Inferior parietal cortex (tissue), 1 donor: ENCODE measurements around the gene IKZF4.
"Not testable (repeated sequence)": the region's sequence is repeated elsewhere in the genome, so short reads cannot be mapped to it uniquely, and the experiment has no call there.

ENCODE experiments used
- DNase-seq: peaks from one replicate; pipeline ENCODE4 v3.0.0-alpha.2; 2016; ENCODE audit errors: extremely low spot score

IKZF4 gene

DNA sequence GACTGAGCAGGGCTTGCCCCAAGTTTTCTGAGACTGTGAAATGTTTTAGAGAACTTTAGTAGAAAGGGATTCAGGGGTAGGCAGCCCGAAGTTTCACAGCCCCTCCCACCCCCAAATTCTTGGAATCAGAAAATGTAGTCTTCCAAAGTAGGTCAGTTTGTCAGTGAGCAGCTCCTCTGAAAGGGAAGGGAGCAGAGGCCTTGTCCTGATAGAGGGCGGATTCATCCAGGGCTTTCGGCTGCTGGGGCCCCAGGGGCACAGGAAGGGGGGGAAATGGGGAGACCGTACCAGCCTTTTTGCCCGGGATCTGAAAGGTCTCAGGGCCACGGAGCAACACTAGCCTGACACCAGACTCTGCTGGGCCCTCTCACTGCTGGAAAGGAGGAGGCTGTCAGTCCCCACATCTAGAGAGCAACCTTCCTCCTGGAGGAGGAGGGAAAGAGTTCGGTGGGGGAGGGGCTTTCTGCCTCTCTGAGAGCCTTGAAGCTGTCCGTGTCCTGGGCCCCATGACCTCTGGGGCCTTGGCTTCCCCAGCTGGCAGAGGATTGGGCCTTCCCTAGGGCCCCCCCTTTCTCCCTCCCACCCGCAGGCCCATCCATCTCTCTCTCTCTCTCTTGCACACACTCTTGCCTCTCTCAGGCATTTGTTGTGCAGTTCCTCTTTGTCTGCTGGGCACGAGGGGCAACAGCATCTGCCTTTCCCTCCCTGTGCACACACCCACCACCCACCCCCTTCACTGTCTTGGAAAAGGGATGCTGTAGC is at the start of gene IKZF4:
Gene IKZF4, plus strand, starts transcription at position 621 of the 762 bp plus-strand sequence. CDS start 451 bp downstream, outside the sequence.
- peak; percentile 52 for DNase-seq

DNA sequence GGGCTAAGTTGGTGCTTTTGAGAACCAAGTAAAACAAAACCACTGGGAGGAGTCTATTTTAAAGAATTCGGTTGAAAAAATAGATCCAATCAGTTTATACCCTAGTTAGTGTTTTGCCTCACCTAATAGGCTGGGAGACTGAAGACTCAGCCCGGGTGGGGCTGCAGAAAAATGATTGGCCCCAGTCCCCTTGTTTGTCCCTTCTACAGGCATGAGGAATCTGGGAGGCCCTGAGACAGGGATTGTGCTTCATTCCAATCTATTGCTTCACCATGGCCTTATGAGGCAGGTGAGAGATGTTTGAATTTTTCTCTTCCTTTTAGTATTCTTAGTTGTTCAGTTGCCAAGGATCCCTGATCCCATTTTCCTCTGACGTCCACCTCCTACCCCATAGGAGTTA is 48.8 kb upstream of the IKZF4 start:
- no peak for DNase-seq

DNA sequence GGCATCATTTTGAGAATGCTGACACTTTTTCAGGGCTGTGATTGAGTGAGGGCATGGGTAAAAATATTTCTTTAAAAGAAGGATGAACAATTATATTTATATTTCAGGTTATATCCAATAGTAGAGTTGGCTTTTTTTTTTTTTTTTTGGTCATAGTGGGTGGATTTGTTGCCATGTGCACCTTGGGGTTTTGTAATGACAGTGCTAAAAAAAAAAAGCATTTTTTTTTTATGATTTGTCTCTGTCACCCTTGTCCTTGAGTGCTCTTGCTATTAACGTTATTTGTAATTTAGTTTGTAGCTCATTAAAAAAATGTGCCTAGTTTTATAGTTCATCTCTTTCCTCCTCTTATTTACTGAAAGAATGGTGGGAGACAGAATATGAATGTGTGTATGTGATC is 48.4 kb upstream of the IKZF4 start:
- no peak for DNase-seq

GRCh38 chr12:55972911-55973598 is 47.8 kb upstream of the IKZF4 start:
- DNase-seq = no peak

- DNase-seq = peak; percentile 100
These were observed 47.1 kb upstream of the IKZF4 start, which contains the start of gene RAB5B for GRCh38 chr12:55973599-55974307. Gene RAB5B (plus strand): TSS chr12:55974078. CDS start chr12:55986961, 12,883 bp downstream.

DNA sequence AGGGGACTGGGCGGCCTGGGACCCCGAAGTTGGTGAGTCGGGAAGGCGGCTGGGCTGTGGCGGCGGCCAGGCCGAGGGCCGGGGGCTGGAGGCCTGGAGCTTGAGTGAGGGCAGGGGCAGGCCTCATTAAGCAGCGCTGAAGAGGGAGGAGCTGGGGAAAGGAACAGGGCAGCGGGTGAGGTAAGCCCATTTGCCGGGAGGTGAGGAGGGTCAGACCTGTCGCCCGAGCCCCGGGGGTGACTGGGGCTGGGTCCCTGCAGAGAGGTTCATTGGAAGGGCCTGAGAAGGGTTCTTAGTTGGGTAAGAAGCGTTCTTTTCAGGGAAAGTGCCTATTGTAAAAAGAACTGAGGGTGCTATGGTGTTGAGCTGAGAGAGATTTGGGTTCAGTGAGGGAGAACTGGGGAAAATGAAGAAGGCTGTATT is 46.5 kb upstream of the IKZF4 start:
- no peak for DNase-seq

DNA sequence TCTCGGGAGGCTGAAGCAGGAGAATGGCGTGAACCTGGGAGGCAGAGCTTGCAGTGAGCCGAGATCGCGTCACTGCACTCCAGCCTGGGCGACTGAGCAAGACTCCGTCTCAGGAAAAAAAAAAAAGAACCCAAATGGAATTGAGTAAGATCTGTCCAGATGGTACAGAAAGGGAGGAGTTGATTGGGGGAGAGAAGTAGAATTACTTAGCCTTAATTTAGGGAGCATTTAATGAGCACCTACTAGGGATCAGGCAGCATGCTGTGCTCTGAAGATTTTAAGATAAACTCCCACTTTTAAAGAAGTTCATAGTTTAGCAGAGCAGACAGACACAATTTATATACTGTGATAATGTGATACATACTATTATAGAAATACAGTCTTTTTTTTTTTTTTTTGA is 42.5 kb upstream of the IKZF4 start:
- DNase-seq = no peak

GRCh38 chr12:55979069-55979468 is 41.8 kb upstream of the IKZF4 start:
- no peak for DNase-seq

DNA sequence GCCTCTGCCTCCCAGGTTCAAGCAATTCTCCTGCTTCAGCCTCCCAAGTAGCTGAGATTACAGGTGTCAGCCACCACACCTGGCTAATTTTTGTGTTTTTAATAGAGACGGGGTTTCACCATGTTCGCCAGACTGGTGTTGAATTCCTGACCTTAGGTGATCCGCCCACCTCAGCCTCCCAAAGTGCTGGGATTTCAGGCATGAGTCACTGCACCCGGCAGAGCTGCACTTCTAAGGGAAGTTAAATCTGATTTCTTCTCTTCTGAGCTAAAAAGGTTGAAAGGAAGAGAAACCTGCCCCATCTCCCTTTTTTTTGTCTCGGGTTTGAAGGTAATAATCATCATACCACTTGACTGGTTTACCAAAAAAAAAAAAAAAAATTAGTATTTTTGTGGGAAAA is 39.0 kb upstream of the IKZF4 start:
- not testable (repeated sequence) for DNase-seq

DNA sequence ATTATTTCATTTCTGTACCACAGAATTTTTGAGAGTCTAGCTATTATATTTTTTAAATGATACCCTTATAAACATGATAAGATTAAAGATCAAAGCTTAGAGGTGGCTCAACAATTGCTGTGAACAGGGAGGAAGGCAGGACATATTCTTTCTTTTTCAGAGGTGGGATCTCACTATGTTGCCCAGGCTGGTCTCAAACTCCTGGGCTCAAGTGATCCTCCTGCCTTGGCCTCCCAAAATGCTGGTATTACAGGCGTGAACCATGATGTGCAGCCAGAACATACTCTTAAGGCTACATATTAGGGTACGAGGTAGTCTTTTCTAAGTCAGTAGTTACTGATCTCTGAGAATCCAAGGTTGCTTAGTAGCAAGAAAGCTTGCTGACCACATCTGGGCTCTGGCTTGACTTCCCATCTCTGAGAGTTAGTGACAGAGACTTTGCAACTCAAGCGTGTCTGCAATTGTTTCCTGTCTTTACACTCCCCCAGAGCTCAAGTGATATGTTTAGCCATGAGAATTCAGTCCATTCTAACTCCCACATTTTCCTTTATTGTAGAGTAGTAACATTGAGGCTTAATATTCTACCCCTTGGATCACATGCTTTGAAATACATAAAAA is 38.4 kb upstream of the IKZF4 start:
- DNase-seq = no peak

DNA sequence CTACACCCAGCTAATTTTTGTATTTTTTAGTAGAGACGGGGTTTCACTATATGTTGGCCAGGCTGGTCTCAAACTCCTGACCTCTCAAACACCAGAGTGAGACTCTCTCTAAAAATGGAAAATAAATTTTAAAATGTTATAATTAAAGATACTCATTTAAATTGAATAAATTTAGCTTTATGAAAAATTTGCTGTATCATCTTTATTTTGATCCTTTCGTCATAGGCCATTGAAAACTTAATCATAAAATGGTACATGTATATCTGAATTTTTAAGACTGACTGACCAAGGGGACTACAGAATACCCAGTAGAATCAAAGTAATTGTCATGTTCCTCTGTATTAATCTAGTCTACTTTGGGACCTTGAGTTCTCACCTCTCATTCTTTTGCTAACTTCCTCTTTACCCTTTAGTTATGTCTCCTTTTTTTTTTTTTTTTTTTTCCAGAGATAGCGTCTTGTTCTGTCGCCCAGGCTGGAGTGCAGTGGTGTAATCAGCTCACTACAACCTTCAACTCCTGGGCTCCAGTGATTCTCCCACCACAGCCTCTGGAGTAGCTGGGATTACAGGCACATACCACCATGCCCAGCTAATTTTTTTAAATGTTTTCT is 37.5 kb upstream of the IKZF4 start:
- DNase-seq = no peak

DNA sequence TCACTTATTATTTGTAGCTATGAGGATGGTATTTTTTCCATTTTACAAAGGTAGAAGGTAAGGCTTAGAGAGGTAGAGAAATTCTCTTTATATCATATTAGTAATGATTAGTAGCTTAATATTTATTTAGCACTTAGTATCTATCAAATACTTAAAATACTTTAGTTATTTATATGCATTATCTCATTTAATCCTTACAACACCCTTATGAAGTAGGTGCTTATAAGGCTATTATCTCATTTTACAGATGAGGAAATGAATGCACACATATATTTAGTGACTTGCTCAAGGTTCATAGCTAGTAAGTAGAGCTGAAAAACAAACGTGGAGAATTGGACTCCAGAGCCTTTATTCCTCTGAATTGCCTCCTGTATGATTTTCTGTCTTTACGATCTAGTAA is 36.0 kb upstream of the IKZF4 start:
- no peak for DNase-seq

- DNase-seq = no peak
These were observed 35.5 kb upstream of the IKZF4 start for GRCh38 chr12:55985341-55985740.

DNA sequence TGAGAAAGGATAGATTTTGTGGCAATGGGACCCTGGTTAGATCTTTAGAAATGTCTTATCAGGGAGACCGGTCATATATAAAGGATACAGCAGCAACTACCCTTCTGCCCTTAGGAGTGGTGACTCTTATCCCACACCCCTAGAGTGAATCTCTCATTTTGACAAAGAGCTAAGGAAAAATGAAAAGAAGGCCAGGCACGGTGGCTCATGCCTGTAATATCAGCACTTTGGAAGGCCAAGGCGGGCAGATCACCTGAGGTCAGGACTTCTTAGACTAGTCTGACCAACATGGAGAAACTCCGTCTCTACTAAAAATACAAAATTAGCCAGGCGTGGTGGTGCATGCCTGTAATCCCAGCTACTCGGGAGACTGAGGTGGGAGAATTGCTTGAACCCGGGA is 34.9 kb upstream of the IKZF4 start:
- DNase-seq = not testable (repeated sequence)

- DNase-seq = no peak
These were observed 29.7 kb upstream of the IKZF4 start for GRCh38 chr12:55991110-55991509.

GRCh38 chr12:55993230-55993853 is 27.5 kb upstream of the IKZF4 start:
- DNase-seq = no peak

- DNase-seq = no peak
These were observed 25.5 kb upstream of the IKZF4 start for GRCh38 chr12:55995366-55995765.

- peak; percentile 91 for DNase-seq
These were observed 24.6 kb upstream of the IKZF4 start for GRCh38 chr12:55996201-55996714.

DNA sequence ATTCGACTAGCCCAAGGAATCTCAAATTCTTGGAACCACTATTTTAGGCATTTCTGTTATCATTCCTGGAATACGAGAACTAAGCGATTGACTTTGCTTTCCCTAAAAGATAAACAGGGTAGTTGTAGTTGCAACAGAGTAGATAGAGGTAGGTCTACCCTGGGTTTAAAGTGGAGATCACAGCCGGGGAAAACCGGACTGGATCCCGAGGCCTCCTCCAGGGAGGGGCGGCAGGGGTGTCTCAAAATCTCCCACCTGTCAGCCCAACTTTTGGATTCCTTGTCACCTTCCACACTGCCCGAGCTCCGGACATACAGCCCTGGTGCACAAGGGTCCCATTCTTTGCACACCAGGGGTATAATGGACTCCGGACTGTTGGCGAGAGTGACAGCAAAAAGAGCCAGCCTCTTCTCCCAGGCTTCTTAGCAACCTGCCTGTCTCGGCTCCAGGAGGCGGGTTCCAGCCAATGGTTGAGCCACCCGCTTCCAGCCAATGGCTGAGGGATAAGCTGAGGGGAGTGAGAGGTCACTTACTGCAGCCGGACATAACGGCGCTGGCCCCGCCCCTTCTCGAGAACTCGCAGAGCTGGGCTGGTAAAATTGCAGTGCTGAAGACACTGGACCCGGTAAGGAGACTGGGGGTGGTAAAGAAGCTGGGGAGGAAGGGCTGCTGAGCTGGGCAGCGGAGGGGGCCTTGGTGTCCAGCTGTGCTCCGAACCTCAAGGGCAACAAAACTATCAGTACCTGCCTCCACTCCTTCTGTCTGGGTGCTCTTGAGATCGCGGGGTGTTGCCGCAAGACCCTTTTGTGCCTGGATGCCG is 23.9 kb upstream of the IKZF4 start, which contains the start of gene SUOX:
Gene SUOX, plus strand, starts transcription at position 562 of the 820 bp plus-strand sequence. CDS start 4,946 bp downstream, outside the sequence.
- DNase-seq = peak; percentile 96

- DNase-seq = no peak
These were observed 23.3 kb upstream of the IKZF4 start for GRCh38 chr12:55997535-55997859.
